ENCODE data around the gene RABIF. TPM values are rescaled to one million over a fixed set of nuclear protein-coding genes. Genes with fewer than 3 reads are reported as not detected.
A peak's percentile ranks its signal among the peaks of the same experiment; 100 is the strongest.

Gene RABIF
- total and polyA plus RNA-seq, 4 experiments from 2014 or later: 17.3 to 25.0 (median 21.4) TPM

GRCh38 chr1:202858789-202859414, 30.0 kb downstream of the RABIF start:
- Mint-ChIP-seq H3K27me3 (peaks cover 30 to 35% of the 10 kb centered on the region in 2 donors), H3K4me3 (no peak overlapping the region), H3K27ac (no peak overlapping the region), H3K4me1 (peaks cover 6 to 23% (median 10%) of the 10 kb centered on the region in 4 donors), H3K36me3 (no peaks in the 10 kb centered on the region), H3K9me3 (no peaks in the 10 kb centered on the region)
- Histone ChIP-seq H3K27ac (ENCODE audit: low read depth, low read length) (no peak overlapping the region), H3K4me1 (ENCODE audit: insufficient read depth, low read length) (peaks cover 15% of the 10 kb centered on the region), H3K27me3 (ENCODE audit: insufficient read depth, low read length) (peaks cover 21% of the 10 kb centered on the region), H3K36me3 (ENCODE audit: insufficient read depth, low read length) (no peaks in the 10 kb centered on the region), H3K9me3 (ENCODE audit: control insufficient read depth in 1 of 2, low read length in 2 of 2) (no peaks in the 10 kb centered on the region), H3K4me3 (ENCODE audit: low read length in 2 of 2) (no peak overlapping the region)
- intact Hi-C loops (cut with micrococcal nuclease): no loop called here
- ChIA-PET POLR2A (ENCODE audit: partially characterized antibody) (no interaction called here), CTCF (ENCODE audit: partially characterized antibody) (no interaction called here)
- DNase-seq: no peak

GRCh38 chr1:202858331-202858730, 30.6 kb downstream of the RABIF start:
- no peak overlapping the region for H3K4me3 Mint-ChIP-seq
- ChIA-PET CTCF (ENCODE audit: partially characterized antibody) (no interaction called here), POLR2A (ENCODE audit: partially characterized antibody) (no interaction called here)

GRCh38 chr1:202857136-202857610, 31.8 kb downstream of the RABIF start:
- Histone ChIP-seq H3K27me3 (ENCODE audit: insufficient read depth, low read length) (peaks cover 16% of the 10 kb centered on the region), H3K36me3 (ENCODE audit: insufficient read depth, low read length) (no peaks in the 10 kb centered on the region), H3K9me3 (ENCODE audit: control insufficient read depth in 1 of 2, low read length in 2 of 2) (no peaks in the 10 kb centered on the region), H3K27ac (ENCODE audit: low read depth, low read length) (no peak overlapping the region), H3K4me3 (ENCODE audit: low read length in 2 of 2) (no peak overlapping the region), H3K4me1 (ENCODE audit: insufficient read depth, low read length) (peaks cover 15% of the 10 kb centered on the region)
- POLR2A ChIA-PET (ENCODE audit: partially characterized antibody): no interaction called here
- intact Hi-C loops (cut with micrococcal nuclease): no loop called here
- no peak overlapping the region for H3K27ac Mint-ChIP-seq
- H3K27me3 Mint-ChIP-seq: peaks cover 17 to 21% of the 10 kb centered on the region in 2 donors
- H3K4me3 Mint-ChIP-seq: no peak overlapping the region
- H3K4me1 Mint-ChIP-seq: peaks cover 4 to 21% (median 10%) of the 10 kb centered on the region in 4 donors
- DNase-seq: no peak
- H3K9me3 Mint-ChIP-seq: no peaks in the 10 kb centered on the region
- CTCF ChIA-PET (ENCODE audit: partially characterized antibody): no interaction called here
- H3K36me3 Mint-ChIP-seq: no peaks in the 10 kb centered on the region

More at GRCh38 chr1:202858331-202858730, 30.6 kb downstream of the RABIF start:
- Mint-ChIP-seq H3K4me1 (peaks cover 6 to 23% (median 10%) of the 10 kb centered on the region in 4 donors), H3K9me3 (no peaks in the 10 kb centered on the region), H3K36me3 (no peaks in the 10 kb centered on the region), H3K27me3 (peaks cover 28 to 33% of the 10 kb centered on the region in 2 donors), H3K27ac (no peak overlapping the region)
- no peaks in the 10 kb centered on the region for H3K9me3 ChIP-seq (ENCODE audit: control insufficient read depth in 1 of 2, low read length in 2 of 2)
- peaks cover 15% of the 10 kb centered on the region for H3K4me1 ChIP-seq (ENCODE audit: insufficient read depth, low read length)
- H3K4me3 ChIP-seq (ENCODE audit: low read length in 2 of 2): no peak overlapping the region
- intact Hi-C loops (cut with micrococcal nuclease): no loop called here
- no peak for DNase-seq
- peaks cover 21% of the 10 kb centered on the region for H3K27me3 ChIP-seq (ENCODE audit: insufficient read depth, low read length)
- no peak overlapping the region for H3K27ac ChIP-seq (ENCODE audit: low read depth, low read length)
- H3K36me3 ChIP-seq (ENCODE audit: insufficient read depth, low read length): no peaks in the 10 kb centered on the region

- H3K4me3 ChIP-seq (ENCODE audit: low read length in 2 of 2): no peak overlapping the region
- no peak for DNase-seq
- H3K4me1 ChIP-seq (ENCODE audit: insufficient read depth, low read length): peaks cover 5% of the 10 kb centered on the region
- Mint-ChIP-seq H3K4me1 (peaks cover 0 to 10% (median 2%) of the 10 kb centered on the region in 4 donors), H3K27me3 (peaks cover 9 to 11% of the 10 kb centered on the region in 2 donors), H3K4me3 (no peak overlapping the region), H3K36me3 (no peaks in the 10 kb centered on the region), H3K9me3 (no peaks in the 10 kb centered on the region), H3K27ac (no peak overlapping the region)
- ChIA-PET POLR2A (ENCODE audit: partially characterized antibody) (no interaction called here), CTCF (ENCODE audit: partially characterized antibody) (no interaction called here)
- peaks cover 6% of the 10 kb centered on the region for H3K27me3 ChIP-seq (ENCODE audit: insufficient read depth, low read length)
- no peaks in the 10 kb centered on the region for H3K9me3 ChIP-seq (ENCODE audit: control insufficient read depth in 1 of 2, low read length in 2 of 2)
- H3K27ac ChIP-seq (ENCODE audit: low read depth, low read length): no peak overlapping the region
- intact Hi-C loops (cut with micrococcal nuclease): no loop called here
- H3K36me3 ChIP-seq (ENCODE audit: insufficient read depth, low read length): no peaks in the 10 kb centered on the region
Measured at GRCh38 chr1:202856014-202856413, 32.9 kb downstream of the RABIF start.

- no peak for DNase-seq
- Mint-ChIP-seq H3K27me3 (peaks cover under 1 to 2% of the 10 kb centered on the region in 2 donors), H3K4me3 (no peak overlapping the region), H3K27ac (no peak overlapping the region), H3K9me3 (no peaks in the 10 kb centered on the region), H3K36me3 (no peaks in the 10 kb centered on the region), H3K4me1 (peaks cover 0 to 2% (median 0%) of the 10 kb centered on the region in 4 donors)
- Histone ChIP-seq H3K27me3 (ENCODE audit: insufficient read depth, low read length) (no peaks in the 10 kb centered on the region), H3K4me1 (ENCODE audit: insufficient read depth, low read length) (no peaks in the 10 kb centered on the region), H3K4me3 (ENCODE audit: low read length in 2 of 2) (no peak overlapping the region), H3K27ac (ENCODE audit: low read depth, low read length) (no peak overlapping the region), H3K36me3 (ENCODE audit: insufficient read depth, low read length) (no peaks in the 10 kb centered on the region), H3K9me3 (ENCODE audit: control insufficient read depth in 1 of 2, low read length in 2 of 2) (no peaks in the 10 kb centered on the region)
- ChIA-PET POLR2A (ENCODE audit: partially characterized antibody) (no interaction called here), CTCF (ENCODE audit: partially characterized antibody) (no interaction called here)
- intact Hi-C loops (cut with micrococcal nuclease): no loop called here
Measured at GRCh38 chr1:202854787-202855186, 34.2 kb downstream of the RABIF start.

- no peak overlapping the region for H3K4me3 ChIP-seq (ENCODE audit: low read length in 2 of 2)
- no peaks in the 10 kb centered on the region for H3K27me3 ChIP-seq (ENCODE audit: insufficient read depth, low read length)
- H3K36me3 Mint-ChIP-seq: no peaks in the 10 kb centered on the region
- H3K9me3 ChIP-seq (ENCODE audit: control insufficient read depth in 1 of 2, low read length in 2 of 2): no peaks in the 10 kb centered on the region
- no peaks in the 10 kb centered on the region for H3K9me3 Mint-ChIP-seq
- ChIA-PET CTCF (ENCODE audit: partially characterized antibody) (interaction anchor here (0.7 to 3.8 kb wide), 4 partner anchors 9 to 101 kb away, joined by 3 to 23 read pairs (median 6); no protein-coding TSS in a partner anchor), POLR2A (ENCODE audit: partially characterized antibody) (interaction anchor here (0.6 kb wide), 1 partner anchor 17 kb away, joined by 3 read pairs; no protein-coding TSS in a partner anchor)
- intact Hi-C loops (cut with micrococcal nuclease): no loop called here
- DNase-seq: peak in 3 of 5 donors; percentile 24 to 30 (median 27)
- H3K27ac ChIP-seq (ENCODE audit: low read depth, low read length): no peak overlapping the region
- H3K4me1 ChIP-seq (ENCODE audit: insufficient read depth, low read length): no peaks in the 10 kb centered on the region
- H3K27ac Mint-ChIP-seq: no peak overlapping the region
- H3K27me3 Mint-ChIP-seq: no peaks in the 10 kb centered on the region
- H3K4me3 Mint-ChIP-seq: no peak overlapping the region
- H3K4me1 Mint-ChIP-seq: no peaks in the 10 kb centered on the region
- no peaks in the 10 kb centered on the region for H3K36me3 ChIP-seq (ENCODE audit: insufficient read depth, low read length)
Measured at GRCh38 chr1:202852163-202852904, 36.6 kb downstream of the RABIF start.

- no peak overlapping the region for H3K27ac ChIP-seq (ENCODE audit: low read depth, low read length)
- no peak overlapping the region for H3K4me3 ChIP-seq (ENCODE audit: low read length in 2 of 2)
- no peaks in the 10 kb centered on the region for H3K9me3 ChIP-seq (ENCODE audit: control insufficient read depth in 1 of 2, low read length in 2 of 2)
- H3K9me3 Mint-ChIP-seq: no peaks in the 10 kb centered on the region
- H3K27me3 Mint-ChIP-seq: no peaks in the 10 kb centered on the region
- H3K4me1 ChIP-seq (ENCODE audit: insufficient read depth, low read length): no peaks in the 10 kb centered on the region
- no peak overlapping the region for H3K4me3 Mint-ChIP-seq
- CTCF ChIA-PET (ENCODE audit: partially characterized antibody): interaction anchor here (1.1 to 3.8 kb wide), 3 partner anchors 15 to 100 kb away, joined by 3 to 23 read pairs (median 4); no protein-coding TSS in a partner anchor
- H3K27ac Mint-ChIP-seq: no peak overlapping the region
- H3K4me1 Mint-ChIP-seq: no peaks in the 10 kb centered on the region
- intact Hi-C loops (cut with micrococcal nuclease): no loop called here
- H3K36me3 ChIP-seq (ENCODE audit: insufficient read depth, low read length): no peaks in the 10 kb centered on the region
- DNase-seq: no peak
- no peaks in the 10 kb centered on the region for H3K27me3 ChIP-seq (ENCODE audit: insufficient read depth, low read length)
- no peaks in the 10 kb centered on the region for H3K36me3 Mint-ChIP-seq
- POLR2A ChIA-PET (ENCODE audit: partially characterized antibody): no interaction called here
Measured at GRCh38 chr1:202850593-202851362, 38.2 kb downstream of the RABIF start.

All from CD4-positive, alpha-beta memory T cell (primary cell).